Measurements from ENCODE around the gene FBXL20.

GRCh38 chr17:39221572-39221971 is 179.9 kb downstream of the FBXL20 start:
- TF ChIP-seq CTCF (conservative IDR thresholded peaks at IDR 0.05; ENCODE audit: low read depth, low read length): no peak
- no peak for TF ChIP-seq EZH2 (IDR thresholded peaks at IDR 0.05; ENCODE audit: borderline replicate concordance, low read depth, low read length, poor library complexity, severe bottlenecking)

Data from A673 (cell line).